Measurements from ENCODE around the gene PRKCZ.

- TF ChIP-seq CTCF (IDR thresholded peaks at IDR 0.05) (no peak), POLR2A (IDR thresholded peaks at IDR 0.05) (no peak)
Measured at GRCh38 chr1:2196901-2197638, 146.9 kb downstream of the PRKCZ start.

Measured in uterus (tissue), 2 donors.